Measurements from ENCODE around the gene ARID3A.

ARID3A gene

DNA sequence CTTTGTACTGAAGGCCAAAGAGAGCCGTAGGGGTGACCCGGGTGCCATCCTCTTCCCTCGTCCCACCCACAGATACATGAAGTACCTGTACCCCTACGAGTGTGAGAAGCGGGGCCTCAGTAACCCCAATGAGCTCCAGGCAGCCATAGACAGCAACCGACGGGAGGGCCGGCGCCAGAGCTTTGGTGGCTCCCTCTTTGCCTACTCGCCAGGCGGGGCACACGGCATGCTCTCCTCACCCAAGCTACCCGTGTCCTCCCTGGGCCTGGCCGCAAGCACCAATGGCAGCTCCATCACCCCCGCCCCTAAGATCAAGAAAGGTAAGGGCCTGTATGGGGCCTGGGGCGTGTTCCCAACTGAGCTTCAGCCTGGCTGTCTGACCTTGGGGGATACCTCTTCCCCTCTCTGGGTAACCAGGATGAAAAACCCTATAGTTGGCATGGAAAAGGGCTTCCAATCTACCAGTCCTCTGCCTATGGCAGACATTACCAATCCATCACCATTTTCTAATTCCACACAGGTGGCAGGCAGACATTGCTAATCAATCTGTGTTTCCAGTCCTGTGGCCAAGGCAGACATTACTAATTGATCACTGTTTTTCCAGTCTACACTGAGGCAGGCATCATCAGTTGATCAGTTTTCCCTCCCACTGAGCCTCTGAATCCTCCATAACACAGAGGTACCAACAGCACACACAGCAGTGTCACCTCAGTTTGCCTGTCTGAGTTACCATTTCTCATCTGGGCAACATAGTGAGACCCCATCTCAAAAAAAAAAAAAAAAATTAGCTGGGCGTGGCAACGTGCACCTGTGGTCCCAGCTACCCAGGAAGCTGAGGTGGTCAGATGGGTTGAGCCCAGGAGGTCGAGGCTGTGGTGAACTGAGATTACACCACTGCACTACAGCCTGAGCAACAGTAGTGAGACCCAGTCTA, 39.2 kb downstream of the ARID3A start:
- DNase-seq, result no peak

- no peak for DNase-seq
Observed at GRCh38 chr19:966485-967088, 40.8 kb downstream of the ARID3A start.

DNA sequence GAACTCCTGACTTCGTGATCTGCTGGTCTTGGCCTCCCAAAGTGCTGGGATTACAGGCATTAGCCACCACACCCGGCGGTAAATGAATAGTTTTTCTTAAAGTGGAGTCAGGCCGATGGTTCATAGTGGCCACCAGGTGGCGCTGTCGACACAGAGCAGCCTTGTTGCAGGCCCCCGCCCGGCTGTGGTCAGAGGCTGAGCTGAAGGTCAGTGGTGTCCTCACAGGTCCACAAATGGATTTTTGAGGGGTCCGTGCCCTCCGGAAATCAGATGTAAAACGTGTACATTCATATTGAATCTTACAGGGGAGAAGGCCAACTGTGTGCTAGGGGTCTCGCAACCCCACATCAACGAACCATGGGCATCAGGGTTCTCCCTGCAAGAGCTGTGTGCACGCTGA, 44.9 kb downstream of the ARID3A start:
- DNase-seq, result no peak

GRCh38 chr19:971795-972194, 46.0 kb downstream of the ARID3A start:
- no peak for DNase-seq

GRCh38 chr19:972281-972680, 46.4 kb downstream of the ARID3A start:
- DNase-seq, result no peak

DNA sequence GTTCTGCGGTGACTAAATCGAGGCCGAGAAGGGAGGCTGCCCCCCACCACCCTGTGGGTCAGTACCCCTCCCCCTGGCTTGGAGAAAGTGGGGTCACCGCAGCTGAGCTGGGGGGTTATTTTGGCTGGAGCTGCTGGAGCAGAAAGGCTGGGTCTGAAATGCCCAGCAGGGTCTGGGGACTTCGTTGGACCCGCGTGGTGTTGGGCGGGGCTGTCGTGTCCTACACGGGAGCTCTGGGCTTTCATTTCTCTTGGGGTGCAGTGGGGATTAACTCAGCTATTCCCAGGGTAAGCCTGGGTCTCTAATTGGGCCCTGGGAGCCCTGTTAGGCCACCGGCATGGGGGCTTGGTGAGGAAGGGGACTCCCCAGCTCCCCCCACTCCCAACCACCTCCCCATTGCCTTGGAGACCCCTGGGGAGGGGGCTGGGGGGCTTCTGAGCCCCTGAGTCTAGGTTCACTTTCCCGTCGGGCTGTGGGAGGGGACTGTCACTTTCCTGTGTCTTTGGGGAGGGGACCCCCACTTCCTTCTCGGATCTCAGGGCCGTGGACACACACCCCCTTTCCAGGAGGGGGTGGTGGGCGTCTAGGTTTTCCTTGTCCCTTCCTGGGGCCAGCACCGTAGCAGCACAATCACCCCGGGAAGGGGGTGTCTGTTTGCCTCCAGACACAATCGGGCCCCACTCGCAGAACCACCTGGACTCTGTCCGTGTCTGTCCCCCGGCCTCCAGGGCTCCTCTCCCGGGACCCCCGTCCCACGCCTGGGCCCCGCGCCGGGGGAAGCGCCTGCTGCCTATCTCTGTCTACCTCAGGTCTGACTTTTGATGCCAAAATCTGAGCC, 48.1 kb downstream of the ARID3A start:
- no peak for DNase-seq

DNA sequence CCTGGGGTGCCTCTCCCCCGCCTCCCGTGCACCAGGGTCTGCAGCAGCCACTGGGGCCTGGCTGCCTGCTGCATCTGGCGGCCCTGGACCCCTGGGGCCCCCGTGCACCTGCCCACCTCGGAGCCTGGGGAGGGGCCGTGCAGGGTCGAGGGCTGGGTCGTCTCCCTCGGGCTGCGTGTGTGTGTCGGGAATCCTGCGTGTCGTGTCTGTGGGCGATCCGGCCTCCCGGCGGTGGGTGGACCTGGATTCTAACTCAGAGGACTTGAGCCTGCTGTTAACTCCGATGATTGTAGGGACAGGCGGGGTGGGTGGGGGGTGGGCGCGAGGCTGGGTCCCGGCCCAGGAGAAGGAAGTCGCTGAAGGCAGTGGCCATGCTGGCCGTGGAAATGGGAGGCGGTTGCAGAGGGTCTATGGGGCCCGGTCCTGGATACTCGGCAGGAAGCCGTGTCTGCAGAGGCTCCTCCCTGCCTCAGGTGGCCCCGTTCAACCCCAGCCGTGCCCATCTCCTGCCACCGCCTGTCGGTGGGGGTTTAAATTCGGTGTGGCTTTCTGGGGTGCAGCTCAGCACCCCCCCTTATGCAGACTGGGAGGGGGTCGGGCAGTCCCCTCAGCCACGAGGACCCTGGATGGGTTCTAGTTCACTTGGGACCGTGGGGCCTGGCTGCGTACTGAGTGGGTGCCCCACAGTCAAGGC, 48.9 kb downstream of the ARID3A start:
- DNase-seq, result no peak

GRCh38 chr19:976476-976875, 50.6 kb downstream of the ARID3A start:
- DNase-seq, result no peak

DNA sequence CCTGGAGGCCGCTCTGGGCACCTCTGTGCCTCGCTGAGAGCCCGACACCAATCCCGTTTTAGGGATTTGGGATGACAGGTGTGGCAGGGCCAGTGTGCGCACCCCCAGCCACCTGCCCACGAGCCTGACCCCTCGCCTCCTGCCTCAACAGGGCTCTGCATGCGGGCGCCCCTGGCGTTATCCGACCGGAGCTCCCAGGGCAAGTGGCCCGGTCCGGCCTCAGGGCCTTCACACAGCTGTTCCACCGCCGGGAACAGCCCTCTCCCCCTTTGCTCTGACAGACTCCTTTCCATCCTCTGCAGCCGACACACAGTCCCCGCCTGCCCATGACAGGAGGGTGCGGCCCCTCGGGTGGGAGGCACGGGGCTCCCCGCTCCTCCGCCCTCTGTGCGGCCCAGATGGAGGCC, 51.2 kb downstream of the ARID3A start:
- DNase-seq, result no peak

DNA sequence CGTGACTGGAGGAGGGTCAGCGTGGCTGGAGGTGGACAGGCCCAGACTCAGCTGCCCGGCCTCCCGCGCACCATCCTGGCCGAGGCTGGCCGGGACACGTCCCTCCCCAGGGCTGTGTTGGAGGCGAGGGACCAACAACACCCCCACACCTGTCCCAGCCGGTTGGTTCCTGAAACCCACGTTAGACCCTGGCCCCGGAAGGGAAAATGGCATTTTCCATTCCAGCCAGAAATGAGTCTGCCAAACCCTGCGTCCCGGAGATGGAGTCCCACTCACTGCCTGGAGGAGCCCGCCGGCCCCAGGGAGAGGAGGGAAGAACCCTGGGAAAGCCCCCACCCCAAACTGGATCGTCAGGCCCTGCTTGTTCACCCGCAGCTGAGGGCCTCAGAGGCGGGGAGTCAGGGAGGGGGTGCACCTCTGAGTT, 53.5 kb downstream of the ARID3A start:
- no peak for DNase-seq

DNA sequence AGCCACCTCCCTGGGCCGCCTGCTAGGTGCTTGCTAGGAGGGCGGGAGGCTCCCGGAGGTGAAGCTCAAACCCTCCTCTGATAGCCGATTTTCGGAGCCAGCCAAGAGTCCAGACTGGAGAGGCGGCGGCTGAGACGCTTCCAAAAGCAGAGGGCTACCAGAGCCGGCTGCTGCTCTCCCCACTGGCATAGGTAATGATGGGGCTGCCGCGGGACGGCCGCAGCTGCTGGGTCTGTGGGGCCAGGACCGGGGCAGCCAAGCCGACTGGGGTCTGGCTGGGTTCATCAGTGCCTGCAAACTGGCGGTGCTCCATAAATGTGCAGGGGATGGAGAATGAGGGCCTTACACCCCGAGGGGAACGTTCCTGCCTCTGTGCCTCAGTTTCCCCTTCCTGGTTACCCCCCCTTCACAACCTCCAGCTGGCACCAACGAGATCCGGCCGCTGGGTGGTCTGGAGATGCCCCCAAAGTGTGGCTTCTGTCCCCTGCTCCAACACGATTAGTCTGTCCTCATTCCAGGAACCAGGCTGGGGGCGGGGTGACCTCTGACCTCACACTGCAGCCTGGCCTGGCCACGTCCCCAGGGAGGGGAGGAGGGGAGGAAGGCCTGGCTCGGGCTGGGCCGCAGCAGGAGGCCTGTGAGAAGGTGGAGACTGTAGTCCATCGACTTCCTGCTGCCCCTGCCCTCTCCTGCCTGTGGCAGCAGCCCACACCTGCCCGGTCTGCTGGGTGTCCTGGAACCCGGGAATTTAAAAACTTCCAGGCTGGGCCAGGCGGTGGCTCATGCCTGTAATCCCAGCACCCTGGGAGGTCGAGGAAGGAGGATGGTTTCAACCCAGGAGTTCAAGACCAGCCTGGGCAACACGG, 54.5 kb downstream of the ARID3A start:
- no peak for DNase-seq

- peak; percentile 83 for DNase-seq
Observed at GRCh38 chr19:982567-983170, 56.8 kb downstream of the ARID3A start.

DNA sequence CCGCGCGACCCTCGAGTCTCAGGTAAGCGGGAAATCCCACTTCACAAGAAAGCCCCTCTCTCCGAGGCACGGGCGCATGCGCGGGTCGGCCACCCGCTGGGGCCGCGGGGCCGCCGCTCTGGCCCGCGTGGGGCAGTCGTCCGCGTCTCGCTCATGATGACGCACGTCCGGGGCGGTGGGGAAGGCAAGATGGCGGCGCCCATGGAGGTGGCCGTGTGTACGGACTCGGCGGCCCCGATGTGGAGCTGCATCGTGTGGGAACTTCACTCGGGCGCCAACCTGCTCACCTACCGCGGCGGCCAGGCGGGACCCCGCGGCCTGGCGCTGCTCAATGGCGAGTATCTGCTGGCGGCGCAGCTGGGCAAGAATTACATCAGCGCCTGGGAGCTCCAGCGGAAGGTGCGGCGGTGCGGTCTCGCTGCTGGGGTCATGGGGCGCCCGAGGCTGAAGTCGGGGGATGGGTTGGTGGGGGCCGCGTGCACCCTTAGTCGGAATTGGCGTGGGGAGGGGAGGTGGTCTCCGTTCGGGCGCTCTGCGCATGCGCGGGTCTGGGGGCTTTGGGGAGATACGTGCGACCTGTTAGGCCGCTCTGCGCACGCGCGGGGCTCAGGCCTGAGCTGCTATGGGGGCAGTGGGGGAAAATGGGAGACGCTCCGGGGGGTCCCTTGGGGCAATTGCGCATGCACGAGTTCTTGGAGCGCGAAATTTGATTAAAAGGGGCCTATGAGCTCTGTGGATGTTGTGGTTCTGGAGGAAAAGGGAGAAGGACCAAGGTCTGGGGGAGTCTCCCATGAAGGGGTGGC, 58.5 kb downstream of the ARID3A start, which contains the start of gene WDR18:
WDR18 (plus strand) TSS at position 181 of the 803 bp plus-strand sequence; CDS start at position 190, 9 bp downstream.
- DNase-seq, result peak; percentile 88

DNA sequence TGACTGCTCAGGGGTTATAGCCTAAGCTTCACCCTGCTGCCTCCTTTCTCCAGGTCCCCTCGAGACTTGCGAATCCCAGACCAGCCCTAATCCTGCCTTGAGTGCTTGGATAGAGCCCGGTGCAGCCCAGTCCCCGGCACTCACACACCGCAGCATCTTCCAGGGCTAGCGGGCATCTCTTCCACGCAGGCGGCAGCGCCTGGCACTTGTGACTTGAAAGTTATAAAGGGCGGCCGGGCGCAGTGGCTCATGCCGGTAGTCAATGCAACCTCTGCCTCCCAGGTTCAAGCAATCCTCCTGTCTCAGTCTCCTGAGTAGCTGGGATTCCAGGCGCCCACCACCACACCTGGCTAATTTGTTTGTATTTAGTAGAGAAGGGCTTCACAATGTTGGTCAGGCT, 60.2 kb downstream of the ARID3A start:
- no peak for DNase-seq

DNA sequence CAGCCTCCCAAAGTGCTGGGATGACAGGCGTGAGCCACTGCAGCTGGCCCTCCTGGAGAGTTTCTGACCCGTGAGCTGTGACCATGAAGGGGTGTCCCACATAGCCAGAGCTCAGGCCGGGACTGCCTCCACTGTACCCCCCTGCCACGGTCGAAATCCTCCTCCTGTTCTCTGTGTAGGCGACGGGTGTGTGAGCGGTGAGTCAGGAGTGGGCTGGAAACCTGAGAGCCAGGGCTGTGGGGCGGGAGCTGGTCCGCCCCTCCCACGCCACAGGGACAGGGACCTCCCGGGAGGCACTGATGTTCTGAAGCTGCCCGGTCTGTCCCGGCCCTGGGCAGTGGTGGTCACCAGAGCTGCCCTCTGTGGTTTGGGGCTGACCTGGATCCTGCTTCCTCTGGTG, 62.2 kb downstream of the ARID3A start:
- DNase-seq, result no peak

DNA sequence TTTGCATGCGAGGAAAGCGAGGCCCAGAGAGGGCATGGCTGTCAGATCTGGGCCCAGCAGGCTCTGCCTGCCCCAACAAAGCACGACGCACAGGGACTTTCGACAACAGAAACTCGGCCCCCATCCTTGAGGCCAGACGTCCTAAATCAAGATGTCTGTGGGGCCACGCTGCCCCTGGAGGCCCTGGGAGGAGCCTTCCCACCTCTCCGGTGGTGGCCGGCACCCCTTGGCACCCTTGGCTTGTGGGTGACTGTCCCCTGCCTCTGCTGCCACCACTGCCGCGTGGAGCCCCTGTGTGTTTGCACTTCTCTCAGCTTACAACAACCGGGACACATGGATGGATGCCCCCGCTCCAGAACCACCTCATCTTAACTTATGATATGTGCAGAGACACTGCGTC, 62.7 kb downstream of the ARID3A start:
- DNase-seq, result no peak

GRCh38 chr19:989381-990081, 63.7 kb downstream of the ARID3A start:
- no peak for DNase-seq

- no peak for DNase-seq
Observed at GRCh38 chr19:990119-990571, 64.3 kb downstream of the ARID3A start.

GRCh38 chr19:990746-991145, 64.9 kb downstream of the ARID3A start:
- no peak for DNase-seq
